H1 (cell line): ENCODE measurements around the gene KIAA1671. TPM values are rescaled to one million over a fixed set of nuclear protein-coding genes. Genes with fewer than 3 reads are reported as not detected.

ENCODE experiments used
- CTCF ChIA-PET: fragments of 300-600 bp; sonication (Branson Sonifier 250); formaldehyde crosslinking; loops from one replicate; lab custom pipeline; 2021; ENCODE audit not compliant: partially characterized antibody; lab: Charles Lee
- POLR2A ChIA-PET: fragments of 300-600 bp; sonication (Branson Sonifier 250); formaldehyde crosslinking; loops from one replicate; lab custom pipeline; 2021; ENCODE audit warnings: inconsistent platforms; ENCODE audit not compliant: partially characterized antibody; lab: Charles Lee
- DNase-seq, 2 experiments: peaks; one replicate each; pipeline versions ENCODE4 v3.0.0 to v3.0.0-alpha.2; 2010 to 2022; ENCODE audit warnings: low spot score in 2 of 2, low read depth in 1 of 2, mixed read lengths in 1 of 2
- FAIRE-seq: peaks from 2 replicates; lab custom pipeline; 2011; peaks lifted over from hg19 to GRCh38; lab: Jason Lieb, UNC
- H2AFZ ChIP-seq: 2 replicates; pipeline ENCODE4 v1.8.1; 2012; ENCODE audit warnings: low read length, inconsistent platforms
- H2AK5ac ChIP-seq: 2 replicates; pipeline ENCODE4 v1.6.1; 2013; ENCODE audit warnings: low read depth, low read length
- H2BK120ac ChIP-seq: replicated peaks from 2 replicates; pipeline ENCODE3; 2013; ENCODE audit warnings: low read depth, low read length, inconsistent platforms
- H2BK12ac ChIP-seq: 2 replicates; pipeline ENCODE4 v1.6.1; 2013; ENCODE audit warnings: low read depth, low read length
- H2BK15ac ChIP-seq: 2 replicates; pipeline ENCODE4 v1.6.1; 2013; ENCODE audit warnings: low read length
- H2BK20ac ChIP-seq: 2 replicates; pipeline ENCODE4 v1.6.1; 2013; ENCODE audit warnings: low read length
- H2BK5ac ChIP-seq: 2 replicates; pipeline ENCODE4 v1.6.1; 2013; ENCODE audit warnings: low read depth, low read length
- H3K14ac ChIP-seq: 2 replicates; pipeline ENCODE4 v1.6.1; 2013; ENCODE audit warnings: inconsistent platforms; ENCODE audit not compliant: insufficient read length
- H3K18ac ChIP-seq: 2 replicates; pipeline ENCODE4 v1.6.1; 2013; ENCODE audit warnings: low read length; ENCODE audit errors: extremely low read depth
- H3K23ac ChIP-seq: 2 replicates; pipeline ENCODE4 v1.6.1; 2013; ENCODE audit warnings: inconsistent platforms; ENCODE audit not compliant: insufficient read length
- H3K23me2 ChIP-seq: 2 replicates; pipeline ENCODE4 v1.6.1; 2013; ENCODE audit warnings: low read depth, low read length
- H3K27ac ChIP-seq: 2 replicates; pipeline ENCODE4 v1.6.1; 2011; ENCODE audit warnings: low read depth, low read length, inconsistent platforms
- H3K27me3 ChIP-seq, 4 experiments: replicated peaks in 1 of 4; 1 replicate in 1 of 4; 2 replicates in 3 of 4; pipeline versions ENCODE4 v1.6.1 to v1.8.1; 2011 to 2013; ENCODE audit warnings: low read length in 3 of 4, mild to moderate bottlenecking in 3 of 4, inconsistent platforms in 2 of 4, mixed read lengths in 2 of 4, moderate library complexity in 1 of 4; ENCODE audit not compliant: control insufficient read depth in 3 of 4, insufficient read depth in 3 of 4; ENCODE audit errors: extremely low read depth in 1 of 4
- H3K36me3 ChIP-seq, 4 experiments: 2 replicates each; pipeline versions ENCODE4 v1.6.1 to v1.8.1; 2011 to 2013; ENCODE audit warnings: mild to moderate bottlenecking in 4 of 4, low read length in 3 of 4, moderate library complexity in 2 of 4, control low read depth in 1 of 4, inconsistent platforms in 1 of 4; ENCODE audit not compliant: insufficient read depth in 4 of 4, control insufficient read depth in 2 of 4
- H3K4ac ChIP-seq: replicated peaks from 2 replicates; pipeline ENCODE3; 2013; ENCODE audit warnings: low read length, low read depth, mixed read lengths, inconsistent platforms; ENCODE audit not compliant: insufficient read length
- H3K4me1 ChIP-seq, 4 experiments: replicated peaks in 1 of 4; 1 replicate in 1 of 4; 2 replicates in 3 of 4; pipeline versions ENCODE4 v1.6.1 to v1.8.1; 2011 to 2013; ENCODE audit warnings: low read length in 3 of 4, inconsistent platforms in 2 of 4, mixed read lengths in 1 of 4; ENCODE audit not compliant: insufficient read depth in 4 of 4, control insufficient read depth in 3 of 4
- H3K4me2 ChIP-seq, 2 experiments: 2 replicates each; pipeline versions ENCODE4 v1.6.1 to v1.8.1; 2011 to 2013; ENCODE audit warnings: low read depth in 2 of 2, low read length in 2 of 2, control low read depth in 1 of 2, inconsistent platforms in 1 of 2, mild to moderate bottlenecking in 1 of 2; ENCODE audit not compliant: insufficient read depth in 1 of 2
- H3K4me3 ChIP-seq, 4 experiments: fragments of 200-600, 300-600 bp in 1 of 4; sonication (generic), shearing (Covaris generic), sonication (Bioruptor Twin) in 1 of 4; 2 replicates each; pipeline versions ENCODE4 v1.5.1 to v1.8.1; 2011 to 2016; ENCODE audit warnings: low read length in 4 of 4, low read depth in 3 of 4, control low read depth in 2 of 4, inconsistent platforms in 2 of 4, mild to moderate bottlenecking in 2 of 4, mixed read lengths in 1 of 4, moderate library complexity in 1 of 4; ENCODE audit not compliant: insufficient read depth in 2 of 4; ENCODE audit errors: extremely low read depth in 1 of 4
- H3K56ac ChIP-seq: replicated peaks from 2 replicates; pipeline ENCODE3; 2013; ENCODE audit warnings: low read depth, mild to moderate bottlenecking, mixed read lengths, low read length, inconsistent platforms; ENCODE audit not compliant: insufficient read length
- H3K79me1 ChIP-seq: 2 replicates; pipeline ENCODE4 v1.6.1; 2013; ENCODE audit warnings: low read depth, low read length, control low read depth
- H3K79me2 ChIP-seq, 2 experiments: 2 replicates each; pipeline versions ENCODE4 v1.6.1 to v1.8.1; 2012 to 2013; ENCODE audit warnings: low read length in 2 of 2, mild to moderate bottlenecking in 2 of 2, inconsistent platforms in 1 of 2; ENCODE audit not compliant: insufficient read depth in 2 of 2, control insufficient read depth in 1 of 2
- H3K9ac ChIP-seq, 4 experiments: replicated peaks in 1 of 4; 1 replicate in 1 of 4; 2 replicates in 3 of 4; pipeline versions ENCODE4 v1.6.1 to v1.8.1; 2011 to 2013; ENCODE audit warnings: low read depth in 3 of 4, low read length in 3 of 4, control low read depth in 2 of 4, mild to moderate bottlenecking in 2 of 4, moderate library complexity in 2 of 4, inconsistent platforms in 1 of 4; ENCODE audit errors: extremely low read depth in 1 of 4
- H3K9me3 ChIP-seq, 2 experiments: 2 replicates each; pipeline versions ENCODE4 v1.6.1 to v1.8.1; 2012 to 2013; ENCODE audit warnings: mild to moderate bottlenecking in 2 of 2, moderate library complexity in 2 of 2, control low read depth in 1 of 2, inconsistent platforms in 1 of 2, low read depth in 1 of 2, low read length in 1 of 2, mixed read lengths in 1 of 2; ENCODE audit not compliant: insufficient read depth in 2 of 2
- H4K20me1 ChIP-seq, 2 experiments: replicated peaks in 1 of 2; 2 replicates each; pipeline versions ENCODE3 to v1.8.1; 2011 to 2013; ENCODE audit warnings: inconsistent platforms in 2 of 2, low read length in 2 of 2, mild to moderate bottlenecking in 1 of 2; ENCODE audit not compliant: insufficient read depth in 2 of 2, control insufficient read depth in 1 of 2
- H4K5ac ChIP-seq: 2 replicates; pipeline ENCODE4 v1.6.1; 2013; ENCODE audit warnings: low read length, low read depth, mixed read lengths, inconsistent platforms; ENCODE audit not compliant: insufficient read length
- H4K8ac ChIP-seq: 2 replicates; pipeline ENCODE4 v1.8.0; 2013; ENCODE audit warnings: mild to moderate bottlenecking, moderate library complexity, low read length, inconsistent platforms; ENCODE audit not compliant: insufficient read depth; ENCODE audit errors: extremely low read depth
- H4K91ac ChIP-seq: replicated peaks from 2 replicates; pipeline ENCODE3; 2013; ENCODE audit warnings: low read length, mixed read lengths, inconsistent platforms; ENCODE audit not compliant: insufficient read length
- BCL11A ChIP-seq, 2 experiments: IDR thresholded peaks; one replicate each; pipeline ENCODE4 v1.6.1; 2011; ENCODE audit warnings: low read depth in 2 of 2, low read length in 2 of 2, mild to moderate bottlenecking in 2 of 2
- CBX8 ChIP-seq: fragments of 300-800, 300-1000 bp; sonication (generic); IDR thresholded peaks from 2 replicates; pipeline ENCODE4 v1.7.1; 2016; ENCODE audit warnings: low read depth, low read length, borderline replicate concordance
- E2F6 ChIP-seq: IDR thresholded peaks from 2 replicates; pipeline ENCODE4 v1.6.1; 2012; ENCODE audit warnings: inconsistent platforms
- GTF2F1 ChIP-seq: IDR thresholded peaks from 2 replicates; pipeline ENCODE4 v1.6.1; 2012; ENCODE audit warnings: low read depth, low read length, improper control_type of control experiment, borderline replicate concordance
- KDM1A ChIP-seq: fragments of 200-600, 300-600 bp; sonication (generic); IDR thresholded peaks from 2 replicates; pipeline ENCODE4 v1.7.1; 2016; ENCODE audit warnings: mild to moderate bottlenecking, low read length, borderline replicate concordance
- KDM4A ChIP-seq: IDR thresholded peaks from one replicate; pipeline ENCODE4 v1.7.1; 2012; ENCODE audit warnings: low read depth, mild to moderate bottlenecking, moderate library complexity, low read length, inconsistent platforms; ENCODE audit not compliant: severe bottlenecking
- SIRT6 ChIP-seq: IDR thresholded peaks from one replicate; pipeline ENCODE4 v1.7.1; 2012; ENCODE audit warnings: low read length, inconsistent platforms
- SIX5 ChIP-seq: IDR thresholded peaks from 2 replicates; pipeline ENCODE4 v1.6.1; 2011; ENCODE audit warnings: mild to moderate bottlenecking, low read depth, low read length
- YY1 ChIP-seq: IDR thresholded peaks from 2 replicates; pipeline ENCODE4 v1.6.1; 2011; ENCODE audit warnings: low read depth, mild to moderate bottlenecking, low read length
- WGBS, 2 experiments: shearing (Covaris generic) in 1 of 2; methylation state at CpG; one replicate each; pipeline versions ENCODE4 v1.1.6 to v1.1.7; 2013 to 2015; ENCODE audit warnings: low lambda C conversion rate in 2 of 2, mixed read lengths in 2 of 2, inconsistent platforms in 1 of 2, low coverage in 1 of 2, missing lambda C conversion rate in 1 of 2; ENCODE audit not compliant: insufficient replicate concordance in 2 of 2, insufficient coverage in 1 of 2, insufficient read length in 1 of 2; ENCODE audit errors: extremely low coverage in 1 of 2, missing lambda C conversion rate in 1 of 2; 5-methylcytosine and 5-hydroxymethylcytosine counted together
- polyA plus RNA-seq, 7 experiments: library from polyadenylated mRNA; depleted of rRNA in 3 of 7; stranded (reverse) in 5 of 7; unstranded in 2 of 7; fragments of >200 nt in 5 of 7; fragments of 200-250 nt in 2 of 7; gene quantifications; 1 replicate in 5 of 7; 2 replicates in 1 of 7; 4 replicates in 1 of 7; pipeline versions ENCODE4 v1.2.1 to v1.2.3, GENCODE V29; 2011 to 2013; ENCODE audit warnings: missing spikeins in 2 of 7, mixed read lengths in 2 of 7
- total RNA-seq: library from RNA; stranded (reverse); fragmentation: NEBNext Ultra II Directional; extraction: Animal tissue kit (Norgen Biotek cat#: 25700); gene quantifications from 2 replicates; pipeline ENCODE4 v1.2.1, GENCODE V29; 2021

Gene KIAA1671
- total and polyA plus RNA-seq, 2 of the 8 experiments (the other 6 are each of a cell fraction or from before 2014, with no cell fraction given), result 6.4 to 23.9 TPM

- Histone ChIP-seq H3K36me3 (no peaks in the 10 kb centered on the region), H3K27ac (no peak overlapping the region), H4K5ac (no peak overlapping the region), H2BK15ac (no peak overlapping the region), H3K4me2 (no peak overlapping the region), H4K91ac (no peak overlapping the region), H3K9ac (no peak overlapping the region), H3K79me2 (no peaks in the 10 kb centered on the region; a peak in 1 of 4 replicates), H3K14ac (no peak overlapping the region), H2AK5ac (no peak overlapping the region), H3K4ac (no peak overlapping the region), H2BK120ac (no peak overlapping the region), H3K9me3 (no peaks in the 10 kb centered on the region), H3K23me2 (no peaks in the 10 kb centered on the region), H4K20me1 (peaks cover 4 to 17% of the 10 kb centered on the region in 2 experiments), H3K4me1 (peaks cover 0 to 21% (median 11%) of the 10 kb centered on the region in 4 experiments; a peak in 6 of 7 replicates), H2BK20ac (no peak overlapping the region), H2AFZ (no peak overlapping the region), H3K79me1 (peaks cover 2% of the 10 kb centered on the region; the same call in 1 of the 2 replicates), H3K23ac (no peak overlapping the region), H3K18ac (no peak overlapping the region), H3K27me3 (no peaks in the 10 kb centered on the region), H3K4me3 (no peak overlapping the region), H3K56ac (no peak overlapping the region), H2BK12ac (no peak overlapping the region), H4K8ac (no peak overlapping the region), H2BK5ac (no peak overlapping the region)
- CTCF ChIA-PET, result interaction anchor here (1.1 to 2.3 kb wide), 5 partner anchors 11 to 51 kb away, joined by 3 to 13 read pairs (median 3); no protein-coding TSS in a partner anchor
- TF ChIP-seq BCL11A (IDR thresholded peaks at IDR 0.05; ENCODE audit: low read depth in 2 of 2, low read length in 2 of 2), result no peak
- no peak for TF ChIP-seq KDM4A
- no peak for TF ChIP-seq SIRT6
- no peak for TF ChIP-seq E2F6
- no peak for TF ChIP-seq SIX5
- no peak for TF ChIP-seq CBX8
- no peak for TF ChIP-seq KDM1A
- no peak for TF ChIP-seq YY1
- TF ChIP-seq GTF2F1, result no peak
- FAIRE-seq, result no peak
- WGBS, 2 experiments, result 84% methylated on average over 6 of the region's 6 CpGs; no CpG with 5 or more reads in 1 of the 2 experiments
- POLR2A ChIA-PET, result interaction anchor here (1.0 kb wide), 1 partner anchor 20 kb away, joined by 3 read pairs; no protein-coding TSS in a partner anchor
- no peak for DNase-seq
Measured at GRCh38 chr22:25130462-25130861, 177.9 kb downstream of the KIAA1671 start.
